ENCODE measurements around the gene TUBA1C.
"Not testable (repeated sequence)": the region's sequence is repeated elsewhere in the genome, so short reads cannot be mapped to it uniquely, and the experiment has no call there.

The TUBA1C gene

GRCh38 chr12:49233842-49234526 lies 30.9 kb upstream of the TUBA1C start:
- no peak for DNase-seq (ENCODE audit: low read depth)
- no peak overlapping the region for H3K4me3 ChIP-seq (ENCODE audit: low read length)
- TF ChIP-seq CTCF (conservative IDR thresholded peaks at IDR 0.05; ENCODE audit: low read depth, low read length) = no peak

GRCh38 chr12:49236423-49236822 lies 28.5 kb upstream of the TUBA1C start:
- no peak overlapping the region for H3K4me3 ChIP-seq (ENCODE audit: low read length)
- TF ChIP-seq CTCF (conservative IDR thresholded peaks at IDR 0.05; ENCODE audit: low read depth, low read length) = no peak
- DNase-seq (ENCODE audit: low read depth) = no peak

- DNase-seq (ENCODE audit: low read depth) = no peak
- H3K4me3 ChIP-seq (ENCODE audit: low read length) = no peak overlapping the region
- no peak for TF ChIP-seq CTCF (conservative IDR thresholded peaks at IDR 0.05; ENCODE audit: low read depth, low read length)
Observed at GRCh38 chr12:49243631-49244030, 21.3 kb upstream of the TUBA1C start.

GRCh38 chr12:49244176-49244575 lies 20.7 kb upstream of the TUBA1C start:
- H3K4me3 ChIP-seq (ENCODE audit: low read length) = no peak overlapping the region
- TF ChIP-seq CTCF (conservative IDR thresholded peaks at IDR 0.05; ENCODE audit: low read depth, low read length) = no peak
- no peak for DNase-seq (ENCODE audit: low read depth)

GRCh38 chr12:49251357-49251756 lies 13.5 kb upstream of the TUBA1C start:
- no peak for TF ChIP-seq CTCF (conservative IDR thresholded peaks at IDR 0.05; ENCODE audit: low read depth, low read length)
- DNase-seq (ENCODE audit: low read depth) = no peak
- no peak overlapping the region for H3K4me3 ChIP-seq (ENCODE audit: low read length)

- DNase-seq (ENCODE audit: low read depth) = no peak
- H3K4me3 ChIP-seq (ENCODE audit: low read length) = no peak overlapping the region
- no peak for TF ChIP-seq CTCF (conservative IDR thresholded peaks at IDR 0.05; ENCODE audit: low read depth, low read length)
Observed at GRCh38 chr12:49253033-49253623, 11.8 kb upstream of the TUBA1C start.

- DNase-seq (ENCODE audit: low read depth); H3K4me3 ChIP-seq (ENCODE audit: low read length): not testable (repeated sequence)
Observed at GRCh38 chr12:49255456-49255855, 9.4 kb upstream of the TUBA1C start.

All from retinal pigment epithelial cell (primary cell).